ENCODE data around the gene NOX3.

- TF ChIP-seq CTCF (conservative IDR thresholded peaks at IDR 0.05 in 1 of 2, IDR thresholded peaks at IDR 0.05 in 1 of 2; ENCODE audit: extremely low read depth in 1 of 2, insufficient read depth in 1 of 2, low read depth in 1 of 2, low read length in 2 of 2) = no peak
- TF ChIP-seq EZH2 (IDR thresholded peaks at IDR 0.05; ENCODE audit: borderline replicate concordance, low read length) = no peak
Measured at GRCh38 chr6:155352130-155352420, 103.6 kb downstream of the NOX3 start.
